SK-N-MC (cell line): ENCODE results near the gene RSRC1.

Experiments
- FOXP2 ChIP-seq: optimal IDR thresholded peaks from 2 replicates; pipeline ENCODE3; 2011; ENCODE audit warnings: mild to moderate bottlenecking, moderate library complexity; ENCODE audit not compliant: insufficient read depth; ENCODE audit errors: extremely low read length, control extremely low read depth
- POLR2AphosphoS5 ChIP-seq: IDR thresholded peaks from 2 replicates; pipeline ENCODE4 v1.6.1; 2012; ENCODE audit warnings: mild to moderate bottlenecking, low read depth, low read length, borderline replicate concordance

DNA sequence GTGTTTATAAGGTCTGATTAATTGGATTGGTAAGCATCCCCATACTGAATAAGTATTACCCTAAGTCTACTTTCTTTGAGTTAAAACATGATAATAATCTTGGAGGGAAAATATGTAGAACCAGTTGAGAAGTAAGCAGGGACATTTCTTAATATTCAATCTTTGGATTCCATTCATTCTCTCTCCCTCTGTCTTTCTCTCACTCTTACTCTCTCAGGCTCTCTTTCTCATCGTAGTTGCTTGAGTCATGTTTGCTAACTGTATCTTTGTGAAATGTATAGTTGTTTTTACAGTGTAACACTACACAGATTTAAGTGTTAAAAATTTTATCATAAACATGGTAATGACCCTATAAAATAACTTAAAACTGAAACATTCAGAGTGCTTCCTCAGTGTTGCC is 163.8 kb downstream of the RSRC1 start:
- TF ChIP-seq FOXP2 (no peak), POLR2AphosphoS5 (no peak)
